ENCODE results near the gene CEP41.
A peak's percentile ranks its signal among the peaks of the same experiment; 100 is the strongest.

CEP41 gene

DNA sequence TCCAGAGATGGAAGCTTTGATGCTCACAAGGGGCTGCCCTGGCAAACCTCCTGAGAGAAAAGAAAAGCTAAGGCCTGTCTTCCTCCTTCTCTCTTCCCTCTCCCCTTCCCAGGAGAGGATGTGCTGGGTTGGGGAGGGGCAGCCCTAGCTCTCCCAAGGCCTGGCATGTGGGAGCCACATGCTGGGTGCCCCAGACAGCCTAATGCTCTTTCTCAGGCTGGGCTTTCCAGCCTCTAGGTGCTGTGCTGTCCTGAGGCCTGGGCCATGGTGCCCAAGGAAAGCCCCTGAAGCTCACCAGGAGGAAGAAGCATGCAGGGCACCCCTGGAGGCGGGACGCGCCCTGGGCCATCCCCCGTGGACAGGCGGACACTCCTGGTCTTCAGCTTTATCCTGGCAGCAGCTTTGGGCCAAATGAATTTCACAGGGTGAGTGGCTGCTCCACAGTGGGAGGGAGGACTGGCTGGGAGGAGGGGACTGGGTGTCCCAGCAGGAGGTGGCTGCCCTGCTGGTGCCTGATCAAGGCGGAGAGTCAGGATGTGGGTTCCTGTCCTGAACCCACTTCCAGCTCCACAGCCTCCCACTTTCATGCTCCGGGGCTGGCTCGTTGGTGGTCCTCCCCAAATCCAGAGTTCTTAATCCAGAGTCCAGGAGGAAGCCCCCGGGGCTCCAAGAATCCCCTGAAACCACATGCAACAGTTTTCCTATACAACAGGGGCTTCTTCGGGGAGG, 94.5 kb downstream of the CEP41 start:
- peak; percentile 66 for DNase-seq

DNA sequence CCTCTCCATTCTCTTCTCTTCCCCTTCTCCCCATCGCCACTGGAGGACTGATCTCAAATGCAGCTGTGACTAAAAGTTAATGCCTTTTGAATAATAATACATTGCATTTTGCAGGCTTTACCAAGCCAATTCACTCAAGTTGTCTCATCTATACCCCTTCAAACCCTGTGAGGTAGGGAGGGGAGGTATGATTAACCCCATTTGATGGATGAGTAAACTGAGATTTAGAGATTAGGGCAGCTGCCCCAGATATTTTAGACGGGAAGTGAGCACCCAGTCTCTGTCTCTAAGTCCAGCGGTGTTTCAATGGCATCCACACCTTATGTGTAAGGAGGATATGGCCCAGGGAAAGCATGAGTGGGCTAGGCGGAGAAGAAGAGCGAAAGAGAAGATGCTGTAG, 95.1 kb downstream of the CEP41 start:
- DNase-seq, result no peak

DNA sequence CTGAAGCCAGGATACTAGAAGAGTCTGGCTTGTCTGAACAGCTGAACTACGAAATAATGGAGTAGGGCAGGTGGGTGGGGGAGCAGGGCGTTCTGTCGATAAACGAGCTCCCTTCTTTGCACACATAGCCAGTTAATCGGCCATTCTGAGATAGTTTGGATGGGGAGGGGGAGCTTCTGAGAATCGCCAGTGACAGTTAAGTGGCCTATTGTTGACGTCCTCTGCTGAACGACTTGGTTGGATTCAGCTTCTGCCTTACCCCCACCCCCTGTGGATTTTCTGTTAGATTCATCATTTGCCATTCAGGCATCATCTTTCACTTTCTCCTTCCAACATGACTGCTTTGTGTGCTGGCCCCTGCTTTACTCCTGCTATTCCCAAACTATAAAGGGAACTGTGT, 95.7 kb downstream of the CEP41 start:
- DNase-seq, result peak; percentile 91

GRCh38 chr7:130344271-130344866, 96.4 kb downstream of the CEP41 start, which contains the start of gene CPA5:
CPA5 (plus strand) TSS chr7:130344816; CDS start chr7:130346486, 1,670 bp downstream.
- no peak for DNase-seq

All from NCI-H69 (cell line).